ENCODE measurements around the gene RANBP1. TPM values are rescaled to one million over a fixed set of nuclear protein-coding genes. Genes with fewer than 3 reads are reported as not detected.
A peak's percentile ranks its signal among the peaks of the same experiment; 100 is the strongest.

Gene RANBP1
- total and polyA plus RNA-seq, 2 of the 8 experiments (the other 6 are each of a cell fraction or from before 2014, with no cell fraction given): 343 to 484 TPM

DNA sequence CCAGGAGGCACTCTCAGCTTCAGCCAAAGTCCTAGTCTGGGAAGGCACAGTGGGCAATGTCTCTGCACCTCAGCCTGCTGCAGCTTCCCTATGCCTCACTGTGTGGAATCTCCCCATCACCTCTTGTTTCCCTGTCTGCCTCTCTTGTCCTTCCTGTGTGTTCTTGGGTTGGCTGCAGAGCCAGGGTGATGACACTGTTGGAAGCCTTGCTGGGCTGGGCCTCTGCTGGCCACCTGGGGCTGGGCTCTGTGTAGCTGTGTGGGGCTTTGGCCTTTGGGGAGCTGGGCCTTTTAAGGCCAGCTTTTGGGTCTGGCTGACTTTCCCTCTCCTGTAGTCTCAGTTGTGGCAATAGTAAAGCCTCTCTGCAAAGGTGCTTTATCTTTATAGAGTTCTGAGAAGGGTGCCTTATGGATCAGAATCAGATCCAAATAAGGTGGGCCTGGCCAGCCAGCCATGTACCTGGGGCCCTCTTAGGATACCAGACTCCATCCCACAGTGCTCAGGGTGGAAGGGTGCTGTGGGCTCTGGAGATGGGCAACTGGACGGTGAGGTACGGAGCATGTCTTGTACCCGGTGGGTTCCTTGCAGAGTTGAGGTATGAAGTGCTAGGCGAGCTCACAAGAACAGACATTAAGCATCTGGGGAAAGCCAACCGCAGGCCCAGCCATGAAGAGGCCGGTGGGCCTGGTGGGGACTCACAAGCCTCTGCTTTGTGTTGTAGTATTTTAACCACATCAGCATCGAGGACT lies 10.3 kb upstream of the RANBP1 start:
- Histone ChIP-seq H3K23me2 (ENCODE audit: low read depth, low read length) (no peaks in the 10 kb centered on the region), H2BK20ac (ENCODE audit: low read length) (no peak overlapping the region), H2AFZ (ENCODE audit: low read length) (no peak overlapping the region), H3K9ac (replicated peaks in 1 of 4; ENCODE audit: extremely low read depth in 1 of 4, low read depth in 3 of 4, low read length in 3 of 4) (no peak overlapping the region), H2BK12ac (ENCODE audit: low read depth, low read length) (no peak overlapping the region), H4K8ac (ENCODE audit: extremely low read depth, insufficient read depth, low read length) (no peak overlapping the region), H4K20me1 (replicated peaks in 1 of 2; ENCODE audit: control insufficient read depth in 1 of 2, insufficient read depth in 2 of 2, low read length in 2 of 2) (peaks cover 21 to 49% of the 10 kb centered on the region in 2 experiments), H2BK5ac (ENCODE audit: low read depth, low read length) (peak overlapping the region; percentile 60; the same call in 1 of the 2 replicates), H3K27me3 (replicated peaks in 1 of 4; ENCODE audit: control insufficient read depth in 3 of 4, extremely low read depth in 1 of 4, insufficient read depth in 3 of 4, low read length in 3 of 4) (no peaks in the 10 kb centered on the region), H3K27ac (ENCODE audit: low read depth, low read length) (no peak overlapping the region), H2BK120ac (replicated peaks; ENCODE audit: low read depth, low read length) (no peak overlapping the region), H3K23ac (ENCODE audit: insufficient read length) (no peak overlapping the region), H3K4me2 (ENCODE audit: insufficient read depth in 1 of 2, low read depth in 2 of 2, low read length in 2 of 2) (no peak overlapping the region), H3K4ac (replicated peaks; ENCODE audit: insufficient read length, low read depth, low read length) (no peak overlapping the region), H3K18ac (ENCODE audit: extremely low read depth, low read length) (no peak overlapping the region), H2AK5ac (ENCODE audit: low read depth, low read length) (no peak overlapping the region), H3K79me1 (ENCODE audit: low read depth, low read length) (peaks cover 14% of the 10 kb centered on the region), H3K79me2 (ENCODE audit: control insufficient read depth in 1 of 2, insufficient read depth in 2 of 2, low read length in 2 of 2) (peaks cover 0 to 19% of the 10 kb centered on the region in 2 experiments; a peak in 3 of 4 replicates), H3K4me1 (replicated peaks in 1 of 4; ENCODE audit: control insufficient read depth in 3 of 4, insufficient read depth in 4 of 4, low read length in 3 of 4) (peaks cover 0 to 2% (median 0%) of the 10 kb centered on the region in 4 experiments; a peak in 1 of 7 replicates), H3K14ac (ENCODE audit: insufficient read length) (no peak overlapping the region), H2BK15ac (ENCODE audit: low read length) (no peak overlapping the region), H3K9me3 (ENCODE audit: insufficient read depth in 2 of 2, low read depth in 1 of 2, low read length in 1 of 2) (no peaks in the 10 kb centered on the region), H3K56ac (replicated peaks; ENCODE audit: insufficient read length, low read depth, low read length) (no peak overlapping the region), H4K91ac (replicated peaks; ENCODE audit: insufficient read length, low read length) (no peak overlapping the region), H3K36me3 (ENCODE audit: control insufficient read depth in 2 of 4, insufficient read depth in 4 of 4, low read length in 3 of 4) (peaks cover 60 to 84% (median 67%) of the 10 kb centered on the region in 4 experiments), H3K4me3 (ENCODE audit: extremely low read depth in 1 of 4, insufficient read depth in 2 of 4, low read depth in 3 of 4, low read length in 4 of 4) (no peak overlapping the region), H4K5ac (ENCODE audit: insufficient read length, low read depth, low read length) (no peak overlapping the region)
- ChIA-PET CTCF (ENCODE audit: partially characterized antibody) (interaction anchor here (1.0 to 3.3 kb wide), 5 partner anchors 10 to 20 kb away, joined by 3 to 16 read pairs (median 6); no protein-coding TSS in a partner anchor), POLR2A (ENCODE audit: partially characterized antibody) (interaction anchor here (1.2 to 29.4 kb wide), 4 partner anchors 6 to 26 kb away, joined by 6 to 598 read pairs (median 320); partner anchors contain the start of genes DGCR8, RANBP1 and TRMT2A)
- 93% methylated on average over 7 of the region's 7 CpGs; no CpG with 5 or more reads in 1 of the 2 experiments for WGBS, 2 experiments (ENCODE audit: extremely low coverage in 1 of 2, insufficient coverage in 1 of 2, insufficient read length in 1 of 2, insufficient replicate concordance in 2 of 2, low coverage in 1 of 2, low lambda C conversion rate in 2 of 2, missing lambda C conversion rate in 1 of 2)
- TF ChIP-seq RBBP5 (IDR thresholded peaks at IDR 0.05; ENCODE audit: borderline replicate concordance, low read depth, low read length) (no peak), POLR2A (IDR thresholded peaks at IDR 0.05; ENCODE audit: control extremely low read depth in 1 of 2, low read depth in 2 of 2, low read length in 2 of 2) (no peak), SAP30 (IDR thresholded peaks at IDR 0.05; ENCODE audit: insufficient read depth, insufficient replicate concordance, low read length) (no peak), RFX5 (IDR thresholded peaks at IDR 0.05; ENCODE audit: borderline replicate concordance, low read depth, low read length) (no peak), GABPA (IDR thresholded peaks at IDR 0.05; ENCODE audit: borderline replicate concordance, insufficient read depth, low read length) (no peak), POLR2AphosphoS5 (IDR thresholded peaks at IDR 0.05; ENCODE audit: low read depth, low read length) (no peak), TAF7 (optimal IDR thresholded peaks at IDR 0.05; ENCODE audit: borderline replicate concordance, low read depth, low read length) (no peak), JUN (IDR thresholded peaks at IDR 0.05; ENCODE audit: low read depth, low read length) (no peak), CBX8 (IDR thresholded peaks at IDR 0.05; ENCODE audit: borderline replicate concordance, low read depth, low read length) (no peak)
- TF ChIP-seq, protein P1, sequence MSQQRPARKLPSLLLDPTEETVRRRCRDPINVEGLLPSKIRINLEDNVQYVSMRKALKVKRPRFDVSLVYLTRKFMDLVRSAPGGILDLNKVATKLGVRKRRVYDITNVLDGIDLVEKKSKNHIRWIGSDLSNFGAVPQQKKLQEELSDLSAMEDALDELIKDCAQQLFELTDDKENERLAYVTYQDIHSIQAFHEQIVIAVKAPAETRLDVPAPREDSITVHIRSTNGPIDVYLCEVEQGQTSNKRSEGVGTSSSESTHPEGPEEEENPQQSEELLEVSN (IDR thresholded peaks at IDR 0.05): no peak
- no peak for FAIRE-seq
- no peak for DNase-seq (ENCODE audit: low read depth in 1 of 2, low spot score in 2 of 2)

Measured in H1 (cell line).